Endothelial cell of umbilical vein (primary cell): ENCODE results near the gene TSPAN4.

Experiments
- CTCF ChIP-seq, 2 donors: IDR thresholded peaks; 1 replicate in 1 of 2; 2 replicates in 1 of 2; pipeline ENCODE4 v1.5.1; 2011; ENCODE audit warnings: low read length in 2 of 2, mild to moderate bottlenecking in 2 of 2, moderate library complexity in 2 of 2, control low read depth in 1 of 2, inconsistent platforms in 1 of 2, low read depth in 1 of 2; ENCODE audit not compliant: insufficient read depth in 1 of 2; ENCODE audit errors: extremely low read depth in 1 of 2
- GATA2 ChIP-seq: IDR thresholded peaks from 2 replicates; pipeline ENCODE4 v1.7.0; 2011; ENCODE audit warnings: low read depth, mild to moderate bottlenecking, moderate library complexity, mixed read lengths, low read length; ENCODE audit not compliant: insufficient read length, insufficient read depth
- POLR2AphosphoS5 ChIP-seq: IDR thresholded peaks from 2 replicates; pipeline ENCODE4 v1.6.1; 2012; ENCODE audit warnings: low read depth, mild to moderate bottlenecking, control low read depth, low read length, moderate library complexity; ENCODE audit not compliant: insufficient read depth

GRCh38 chr11:813072-813455 is 29.6 kb upstream of the TSPAN4 start:
- no peak for TF ChIP-seq GATA2
- no peak for TF ChIP-seq POLR2AphosphoS5
- TF ChIP-seq CTCF (IDR thresholded peaks at IDR 0.05; ENCODE audit: extremely low read depth in 1 of 2, insufficient read depth in 1 of 2, low read depth in 1 of 2, low read length in 2 of 2), result no peak
